ENCODE measurements around the gene ULBP1.
A peak's percentile ranks its signal among the peaks of the same experiment; 100 is the strongest.
"Not testable (repeated sequence)": the region's sequence is repeated elsewhere in the genome, so short reads cannot be mapped to it uniquely, and the experiment has no call there.

Gene ULBP1

GRCh38 chr6:149963462-149964307 is at the start of gene ULBP1:
ULBP1 (plus strand) TSS chr6:149963943; CDS start chr6:149964050, 107 bp downstream.
- peak; percentile 16 to 71 for DNase-seq

GRCh38 chr6:149915970-149916865 is 47.5 kb upstream of the ULBP1 start:
- no peak for DNase-seq

GRCh38 chr6:149917679-149918078 is 46.1 kb upstream of the ULBP1 start:
- no peak for DNase-seq

GRCh38 chr6:149918151-149918905 is 45.4 kb upstream of the ULBP1 start:
- no peak for DNase-seq

- not testable (repeated sequence) for DNase-seq
These were observed 44.5 kb upstream of the ULBP1 start for GRCh38 chr6:149919126-149919833.

- no peak for DNase-seq
These were observed 43.9 kb upstream of the ULBP1 start for GRCh38 chr6:149919834-149920225.

- DNase-seq, result no peak
These were observed 42.4 kb upstream of the ULBP1 start for GRCh38 chr6:149921361-149921760.

GRCh38 chr6:149922091-149922490 is 41.7 kb upstream of the ULBP1 start:
- not testable (repeated sequence) for DNase-seq

GRCh38 chr6:149922642-149923326 is 41.0 kb upstream of the ULBP1 start, which contains the start of gene RAET1G:
RAET1G (minus strand) TSS chr6:149923121; CDS start chr6:149923010, 111 bp downstream.
- peak in 1 of 2 experiments; percentile 25 for DNase-seq

- no peak for DNase-seq
These were observed 40.3 kb upstream of the ULBP1 start for GRCh38 chr6:149923327-149923986.

GRCh38 chr6:149924206-149924932 is 39.4 kb upstream of the ULBP1 start:
- no peak for DNase-seq

- no peak for DNase-seq
These were observed 38.9 kb upstream of the ULBP1 start for GRCh38 chr6:149924933-149925252.

GRCh38 chr6:149925253-149925973 is 38.3 kb upstream of the ULBP1 start:
- DNase-seq, result no peak

- peak; percentile 53 to 64 for DNase-seq
These were observed 37.6 kb upstream of the ULBP1 start for GRCh38 chr6:149925974-149926777.

- not testable (repeated sequence) for DNase-seq
These were observed 36.7 kb upstream of the ULBP1 start for GRCh38 chr6:149927025-149927424.

GRCh38 chr6:149929422-149929821 is 34.3 kb upstream of the ULBP1 start:
- DNase-seq, result no peak

GRCh38 chr6:149931501-149931900 is 32.2 kb upstream of the ULBP1 start:
- no peak for DNase-seq

- no peak for DNase-seq
These were observed 30.7 kb upstream of the ULBP1 start for GRCh38 chr6:149933036-149933435.

GRCh38 chr6:149933461-149933860 is 30.3 kb upstream of the ULBP1 start:
- no peak for DNase-seq

Data from NCI-H187 (cell line).